A673 (cell line): Measurements from ENCODE around the gene F8.
"Not testable (repeated sequence)": the region's sequence is repeated elsewhere in the genome, so short reads cannot be mapped to it uniquely, and the experiment has no call there.

ENCODE experiments used
- EZH2 ChIP-seq: fragments of 200-600 bp; sonication (generic); IDR thresholded peaks from 2 replicates; pipeline ENCODE4 v1.6.1; 2017; ENCODE audit warnings: borderline replicate concordance, low read depth, mild to moderate bottlenecking, mixed read lengths, antibody characterized with exemption, low read length; ENCODE audit not compliant: poor library complexity, severe bottlenecking
- TF ChIP-seq, protein P1 (sequence below): fragments of 300-800, 200-600 bp; sonication (generic); conservative IDR thresholded peaks from 2 replicates; pipeline ENCODE4 v1.5.1; 2017; ENCODE audit warnings: low read depth, mild to moderate bottlenecking, antibody characterized with exemption, low read length, moderate library complexity, mixed read lengths

GRCh38 chrX:154825586-154825985 lies 196.9 kb downstream of the F8 start:
- TF ChIP-seq, protein P1, sequence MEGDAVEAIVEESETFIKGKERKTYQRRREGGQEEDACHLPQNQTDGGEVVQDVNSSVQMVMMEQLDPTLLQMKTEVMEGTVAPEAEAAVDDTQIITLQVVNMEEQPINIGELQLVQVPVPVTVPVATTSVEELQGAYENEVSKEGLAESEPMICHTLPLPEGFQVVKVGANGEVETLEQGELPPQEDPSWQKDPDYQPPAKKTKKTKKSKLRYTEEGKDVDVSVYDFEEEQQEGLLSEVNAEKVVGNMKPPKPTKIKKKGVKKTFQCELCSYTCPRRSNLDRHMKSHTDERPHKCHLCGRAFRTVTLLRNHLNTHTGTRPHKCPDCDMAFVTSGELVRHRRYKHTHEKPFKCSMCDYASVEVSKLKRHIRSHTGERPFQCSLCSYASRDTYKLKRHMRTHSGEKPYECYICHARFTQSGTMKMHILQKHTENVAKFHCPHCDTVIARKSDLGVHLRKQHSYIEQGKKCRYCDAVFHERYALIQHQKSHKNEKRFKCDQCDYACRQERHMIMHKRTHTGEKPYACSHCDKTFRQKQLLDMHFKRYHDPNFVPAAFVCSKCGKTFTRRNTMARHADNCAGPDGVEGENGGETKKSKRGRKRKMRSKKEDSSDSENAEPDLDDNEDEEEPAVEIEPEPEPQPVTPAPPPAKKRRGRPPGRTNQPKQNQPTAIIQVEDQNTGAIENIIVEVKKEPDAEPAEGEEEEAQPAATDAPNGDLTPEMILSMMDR = not testable (repeated sequence)
- not testable (repeated sequence) for TF ChIP-seq EZH2
